Natural killer cell (primary cell): ENCODE measurements around the gene HLA-DPA1. TPM values are rescaled to one million over a fixed set of nuclear protein-coding genes. Genes with fewer than 3 reads are reported as not detected.

Source experiments
- ATAC-seq, 3 donors: fragments of 150-1000 bp in 2 of 3; fragments of 200-7000 bp in 1 of 3; cut with Tn5 transposase; 1 replicate in 1 of 3; 2 replicates in 2 of 3; pipeline ENCODE4 v1.10.0; 2021; ENCODE audit warnings: mild to moderate bottlenecking in 2 of 3, moderate library complexity in 2 of 3
- DNase-seq, 2 donors: peaks; one replicate each; pipeline versions ENCODE4 v3.0.0 to v3.0.0-alpha.2; 2013 to 2021; ENCODE audit warnings: mixed read lengths in 1 of 2
- H3K27ac ChIP-seq: one replicate; pipeline ENCODE4 v1.5.1; 2013; ENCODE audit warnings: mild to moderate bottlenecking, low read length
- H3K27me3 ChIP-seq: one replicate; pipeline ENCODE4 v1.6.1; 2013; ENCODE audit warnings: low read length; ENCODE audit not compliant: control insufficient read depth, insufficient read depth
- H3K36me3 ChIP-seq: one replicate; pipeline ENCODE4 v1.6.1; 2013; ENCODE audit warnings: low read length; ENCODE audit not compliant: control insufficient read depth, insufficient read depth
- H3K4me1 ChIP-seq: one replicate; pipeline ENCODE4 v1.6.1; 2013; ENCODE audit warnings: low read length; ENCODE audit not compliant: control insufficient read depth, insufficient read depth
- H3K4me3 ChIP-seq: one replicate; pipeline ENCODE4 v1.5.1; 2013; ENCODE audit warnings: low read length
- H3K9me3 ChIP-seq: one replicate; pipeline ENCODE4 v1.6.1; 2013; ENCODE audit warnings: low read length; ENCODE audit not compliant: control insufficient read depth, insufficient read depth
- H3K27ac Mint-ChIP-seq, 2 donors: one replicate each; pipeline ENCODE4 v1.8.0; 2022; ENCODE audit warnings: mild to moderate bottlenecking in 2 of 2, mixed read lengths in 2 of 2, moderate library complexity in 1 of 2
- H3K27me3 Mint-ChIP-seq, 2 donors: one replicate each; pipeline ENCODE4 v1.8.0; 2022; ENCODE audit warnings: low read depth in 2 of 2, mixed read lengths in 2 of 2
- H3K36me3 Mint-ChIP-seq: one replicate; pipeline ENCODE4 v1.8.0; 2022; ENCODE audit warnings: mixed read lengths
- H3K4me1 Mint-ChIP-seq, 2 donors: one replicate each; pipeline ENCODE4 v1.8.0; 2022; ENCODE audit warnings: mixed read lengths in 2 of 2
- H3K4me3 Mint-ChIP-seq: one replicate; pipeline ENCODE4 v1.8.0; 2022; ENCODE audit warnings: mild to moderate bottlenecking, moderate library complexity, mixed read lengths
- H3K9me3 Mint-ChIP-seq, 2 donors: one replicate each; pipeline ENCODE4 v1.8.0; 2022; ENCODE audit warnings: mixed read lengths in 2 of 2
- WGBS: methylation state at CpG from one replicate; pipeline ENCODE4 v1.1.7; 2013; ENCODE audit warnings: missing lambda C conversion rate; ENCODE audit not compliant: insufficient coverage; 5-methylcytosine and 5-hydroxymethylcytosine counted together
- intact Hi-C: fragments of 100-400 bp; cut with micrococcal nuclease; formaldehyde crosslinking; loops from one replicate; pipeline ENCODE4 v1.14.2; 2022
- total RNA-seq, 4 donors: library from RNA; stranded (reverse); fragments of 120-200 nt in 1 of 4; gene quantifications; one replicate each; pipeline versions ENCODE4 v1.2.3 to v1.2.4, GENCODE V29; 2013 to 2022
- TF ChIP-seq, protein P1 (sequence below): fragments of 200-600 bp; IDR thresholded peaks from one replicate; pipeline ENCODE4 v1.8.0; 2022; ENCODE audit warnings: antibody characterized with exemption

The HLA-DPA1 gene
- total RNA-seq, 3 donors from 2014 or later (not counting 1 experiment from before 2014, with no cell fraction given): 43.1 to 135 (median 73.5) TPM

DNA sequence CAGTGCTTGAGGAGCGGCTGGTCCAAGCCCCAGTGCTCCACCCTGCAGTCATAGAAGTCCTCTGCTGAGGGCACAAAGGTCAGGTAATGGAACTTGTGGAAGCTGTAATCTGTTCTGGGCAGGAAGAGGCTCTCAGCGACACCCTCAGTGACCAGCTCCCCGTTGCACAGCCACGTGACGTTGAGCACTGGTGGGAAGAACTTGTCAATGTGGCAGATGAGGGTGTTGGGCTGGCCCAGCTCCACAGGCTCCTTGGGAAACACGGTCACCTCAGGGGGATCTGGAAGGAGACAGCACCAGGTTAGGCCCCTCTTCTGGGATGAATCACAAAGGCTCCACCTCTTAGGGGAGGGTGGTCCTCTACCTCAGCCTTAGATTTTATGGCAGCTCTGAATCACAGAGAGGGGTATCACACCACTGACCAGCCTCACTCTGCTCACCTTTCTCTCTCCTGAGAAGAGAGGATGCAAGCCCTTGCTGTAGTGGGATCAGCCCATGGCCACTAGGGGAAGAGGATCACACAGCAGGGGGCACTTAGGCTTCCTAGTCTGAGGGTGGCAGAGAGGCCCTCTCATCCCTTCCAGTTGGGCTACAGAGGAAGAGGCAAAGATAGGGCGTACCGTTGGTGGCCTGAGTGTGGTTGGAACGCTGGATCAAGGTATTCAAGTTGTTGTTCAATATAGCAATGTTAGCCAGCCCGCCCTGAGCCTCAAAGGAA lies 4.3 kb downstream of the HLA-DPA1 start:
- no peaks in the 10 kb centered on the region for H3K9me3 Mint-ChIP-seq
- Histone ChIP-seq H3K27me3 (no peaks in the 10 kb centered on the region), H3K36me3 (peaks cover 45% of the 10 kb centered on the region), H3K4me3 (no peak overlapping the region), H3K9me3 (no peaks in the 10 kb centered on the region), H3K27ac (no peak overlapping the region), H3K4me1 (peaks cover 30% of the 10 kb centered on the region)
- peaks cover 0 to 3% of the 10 kb centered on the region in 2 donors for H3K27me3 Mint-ChIP-seq
- H3K36me3 Mint-ChIP-seq: peaks cover 39% of the 10 kb centered on the region
- no peak for DNase-seq
- TF ChIP-seq, protein P1, sequence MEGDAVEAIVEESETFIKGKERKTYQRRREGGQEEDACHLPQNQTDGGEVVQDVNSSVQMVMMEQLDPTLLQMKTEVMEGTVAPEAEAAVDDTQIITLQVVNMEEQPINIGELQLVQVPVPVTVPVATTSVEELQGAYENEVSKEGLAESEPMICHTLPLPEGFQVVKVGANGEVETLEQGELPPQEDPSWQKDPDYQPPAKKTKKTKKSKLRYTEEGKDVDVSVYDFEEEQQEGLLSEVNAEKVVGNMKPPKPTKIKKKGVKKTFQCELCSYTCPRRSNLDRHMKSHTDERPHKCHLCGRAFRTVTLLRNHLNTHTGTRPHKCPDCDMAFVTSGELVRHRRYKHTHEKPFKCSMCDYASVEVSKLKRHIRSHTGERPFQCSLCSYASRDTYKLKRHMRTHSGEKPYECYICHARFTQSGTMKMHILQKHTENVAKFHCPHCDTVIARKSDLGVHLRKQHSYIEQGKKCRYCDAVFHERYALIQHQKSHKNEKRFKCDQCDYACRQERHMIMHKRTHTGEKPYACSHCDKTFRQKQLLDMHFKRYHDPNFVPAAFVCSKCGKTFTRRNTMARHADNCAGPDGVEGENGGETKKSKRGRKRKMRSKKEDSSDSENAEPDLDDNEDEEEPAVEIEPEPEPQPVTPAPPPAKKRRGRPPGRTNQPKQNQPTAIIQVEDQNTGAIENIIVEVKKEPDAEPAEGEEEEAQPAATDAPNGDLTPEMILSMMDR: no peak
- no peak overlapping the region for H3K27ac Mint-ChIP-seq
- intact Hi-C loops: no loop called here
- H3K4me3 Mint-ChIP-seq: no peak overlapping the region
- WGBS: 96% methylated on average over 10 of the region's 10 CpGs
- peaks cover 31 to 34% of the 10 kb centered on the region in 2 donors for H3K4me1 Mint-ChIP-seq
- ATAC-seq: no peak

DNA sequence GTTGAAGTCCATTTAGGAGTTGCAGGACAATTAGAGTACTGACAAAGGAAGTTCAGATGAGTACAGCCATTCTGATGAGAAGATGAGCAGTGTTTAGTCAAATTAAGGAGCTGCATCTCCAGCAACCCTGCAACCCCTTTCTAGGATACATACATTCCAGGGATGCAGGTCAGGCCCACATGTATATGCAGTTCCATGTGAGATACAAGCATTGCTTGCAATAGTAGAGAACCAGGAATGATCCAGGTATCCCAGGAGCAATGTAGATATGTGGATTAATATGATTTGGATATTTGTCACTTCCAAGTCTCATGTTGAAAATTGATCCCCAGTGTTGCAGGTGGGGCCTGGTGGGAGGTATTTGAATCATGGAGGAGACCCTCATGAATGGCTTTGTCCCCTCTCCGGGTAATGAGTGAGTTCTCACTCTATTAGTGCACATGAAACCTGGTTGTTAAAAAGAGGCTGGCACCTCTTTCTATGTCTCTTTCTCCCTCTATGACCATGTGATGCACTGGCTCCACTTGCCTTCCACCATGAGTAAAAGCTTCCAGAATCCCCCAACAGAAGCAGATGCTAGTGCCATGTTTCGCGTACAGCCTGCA lies 6.4 kb downstream of the HLA-DPA1 start:
- Histone ChIP-seq H3K27me3 (no peaks in the 10 kb centered on the region), H3K36me3 (peaks cover 45% of the 10 kb centered on the region), H3K27ac (no peak overlapping the region), H3K4me1 (peaks cover 14% of the 10 kb centered on the region), H3K9me3 (no peaks in the 10 kb centered on the region), H3K4me3 (no peak overlapping the region)
- Mint-ChIP-seq H3K27me3 (peaks cover 0 to 3% of the 10 kb centered on the region in 2 donors), H3K9me3 (no peaks in the 10 kb centered on the region), H3K4me3 (no peak overlapping the region), H3K4me1 (peaks cover 14 to 19% of the 10 kb centered on the region in 2 donors), H3K36me3 (peaks cover 39% of the 10 kb centered on the region), H3K27ac (no peak overlapping the region)
- TF ChIP-seq, protein P1: no peak
- intact Hi-C loops: no loop called here
- ATAC-seq (no peak), DNase-seq (no peak)
- WGBS: 96% methylated on average over 3 of the region's 3 CpGs

DNA sequence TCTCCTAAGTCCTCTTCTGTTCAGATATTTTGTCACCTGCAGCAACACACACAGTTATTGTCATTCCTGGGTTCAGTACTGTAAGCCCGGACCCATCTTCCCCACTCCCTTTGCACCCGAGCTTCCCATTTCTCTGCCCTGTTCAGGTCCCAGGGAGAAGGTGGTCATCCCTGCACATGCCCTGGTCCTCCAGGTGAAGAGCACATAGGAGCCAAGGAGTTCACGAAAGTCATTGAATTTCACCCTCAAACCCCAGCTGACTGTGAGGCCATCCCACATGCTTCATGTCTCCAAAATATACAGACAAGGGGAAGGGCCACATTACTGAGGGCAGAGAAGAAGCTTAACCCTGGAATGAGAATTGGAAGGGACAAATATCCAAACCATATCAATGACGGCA lies 8.1 kb downstream of the HLA-DPA1 start:
- no peak overlapping the region for H3K27ac Mint-ChIP-seq
- no peak overlapping the region for H3K4me3 ChIP-seq
- peaks cover 11% of the 10 kb centered on the region for H3K4me1 ChIP-seq
- TF ChIP-seq, protein P1: no peak
- intact Hi-C loops: no loop called here
- ATAC-seq: no peak
- H3K27ac ChIP-seq: no peak overlapping the region
- no peak for DNase-seq
- WGBS: 85% methylated on average over 4 of the region's 4 CpGs
- H3K9me3 ChIP-seq: no peaks in the 10 kb centered on the region
- H3K4me1 Mint-ChIP-seq: peaks cover 6 to 14% of the 10 kb centered on the region in 2 donors
- peaks cover 45% of the 10 kb centered on the region for H3K36me3 ChIP-seq
- no peaks in the 10 kb centered on the region for H3K27me3 ChIP-seq
- no peaks in the 10 kb centered on the region for H3K27me3 Mint-ChIP-seq
- no peak overlapping the region for H3K4me3 Mint-ChIP-seq
- peaks cover 39% of the 10 kb centered on the region for H3K36me3 Mint-ChIP-seq
- H3K9me3 Mint-ChIP-seq: no peaks in the 10 kb centered on the region
